SHP77 (cell line): ENCODE measurements around the gene GASK1A.

ENCODE experiments used
- DNase-seq, 2 experiments: peaks; one replicate each; lab custom pipeline; 2025; lab: John Stamatoyannopoulos, UW

The GASK1A gene

GRCh38 chr3:42983927-42984326, 4.8 kb downstream of the GASK1A start:
- no peak for DNase-seq

- no peak for DNase-seq
These were observed 5.6 kb downstream of the GASK1A start for GRCh38 chr3:42984701-42985100.

GRCh38 chr3:42988097-42988496, 9.0 kb downstream of the GASK1A start:
- no peak for DNase-seq

GRCh38 chr3:42988566-42988965, 9.5 kb downstream of the GASK1A start:
- no peak for DNase-seq

- DNase-seq = no peak
These were observed 12.5 kb downstream of the GASK1A start for GRCh38 chr3:42991341-42992315.

- no peak for DNase-seq
These were observed 15.5 kb downstream of the GASK1A start for GRCh38 chr3:42994595-42994994.

GRCh38 chr3:42996021-42996420, 16.9 kb downstream of the GASK1A start:
- DNase-seq = no peak

- no peak for DNase-seq
These were observed 17.5 kb downstream of the GASK1A start for GRCh38 chr3:42996633-42997075.

GRCh38 chr3:42999212-42999611, 20.1 kb downstream of the GASK1A start:
- DNase-seq = no peak

- no peak for DNase-seq
These were observed 20.5 kb downstream of the GASK1A start for GRCh38 chr3:42999632-43000031.

GRCh38 chr3:43000387-43000786, 21.3 kb downstream of the GASK1A start:
- DNase-seq = no peak

GRCh38 chr3:43001094-43001553, 22.0 kb downstream of the GASK1A start:
- DNase-seq = no peak

GRCh38 chr3:43001556-43002121, 22.5 kb downstream of the GASK1A start:
- no peak for DNase-seq

GRCh38 chr3:43004282-43004681, 25.2 kb downstream of the GASK1A start:
- no peak for DNase-seq

- DNase-seq = no peak
These were observed 26.1 kb downstream of the GASK1A start for GRCh38 chr3:43005253-43005652.

GRCh38 chr3:43005981-43006380, 26.9 kb downstream of the GASK1A start:
- no peak for DNase-seq

- DNase-seq = no peak
These were observed 27.7 kb downstream of the GASK1A start for GRCh38 chr3:43006825-43007224.

- DNase-seq = no peak
These were observed 30.4 kb downstream of the GASK1A start for GRCh38 chr3:43009547-43009946.

GRCh38 chr3:43010638-43011037, 31.5 kb downstream of the GASK1A start:
- no peak for DNase-seq

- no peak for DNase-seq
These were observed 32.5 kb downstream of the GASK1A start for GRCh38 chr3:43011638-43012037.

GRCh38 chr3:43012174-43012573, 33.1 kb downstream of the GASK1A start:
- no peak for DNase-seq

GRCh38 chr3:43013256-43013655, 34.1 kb downstream of the GASK1A start:
- DNase-seq = no peak

GRCh38 chr3:43013743-43014155, 34.6 kb downstream of the GASK1A start:
- no peak for DNase-seq
